Stimulated activated CD8-positive, alpha-beta memory T cell treated with anti-CD3 and anti-CD28 coated beads, Interleukin-2, amount 100 ng/mL, for 1 hour (primary cell): ENCODE measurements around the gene MRRF.

Experiments used
- DNase-seq, 2 donors: peaks; one replicate each; pipeline ENCODE4 v3.0.0-alpha.2; 2020; ENCODE audit warnings: low read depth in 2 of 2

Gene MRRF

DNA sequence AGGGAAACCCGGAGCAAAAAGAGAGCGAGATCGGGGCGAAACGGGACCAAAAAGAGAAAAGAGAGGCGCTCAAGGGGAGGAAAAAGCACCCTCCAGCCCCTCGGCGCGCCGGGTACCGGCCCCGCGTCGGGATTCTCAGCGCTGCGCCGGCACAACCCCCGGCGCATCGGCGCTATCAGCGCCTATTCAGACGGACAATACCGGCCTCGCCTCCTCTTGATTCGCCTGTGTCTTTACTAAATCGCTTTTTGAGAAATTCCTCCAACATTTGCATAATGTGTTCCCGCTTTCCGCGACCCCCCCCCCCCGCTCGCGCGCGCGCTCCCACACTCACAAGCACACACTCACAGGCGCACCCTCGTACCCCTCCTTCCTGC, 36.5 kb upstream of the MRRF start:
- no peak for DNase-seq

DNA sequence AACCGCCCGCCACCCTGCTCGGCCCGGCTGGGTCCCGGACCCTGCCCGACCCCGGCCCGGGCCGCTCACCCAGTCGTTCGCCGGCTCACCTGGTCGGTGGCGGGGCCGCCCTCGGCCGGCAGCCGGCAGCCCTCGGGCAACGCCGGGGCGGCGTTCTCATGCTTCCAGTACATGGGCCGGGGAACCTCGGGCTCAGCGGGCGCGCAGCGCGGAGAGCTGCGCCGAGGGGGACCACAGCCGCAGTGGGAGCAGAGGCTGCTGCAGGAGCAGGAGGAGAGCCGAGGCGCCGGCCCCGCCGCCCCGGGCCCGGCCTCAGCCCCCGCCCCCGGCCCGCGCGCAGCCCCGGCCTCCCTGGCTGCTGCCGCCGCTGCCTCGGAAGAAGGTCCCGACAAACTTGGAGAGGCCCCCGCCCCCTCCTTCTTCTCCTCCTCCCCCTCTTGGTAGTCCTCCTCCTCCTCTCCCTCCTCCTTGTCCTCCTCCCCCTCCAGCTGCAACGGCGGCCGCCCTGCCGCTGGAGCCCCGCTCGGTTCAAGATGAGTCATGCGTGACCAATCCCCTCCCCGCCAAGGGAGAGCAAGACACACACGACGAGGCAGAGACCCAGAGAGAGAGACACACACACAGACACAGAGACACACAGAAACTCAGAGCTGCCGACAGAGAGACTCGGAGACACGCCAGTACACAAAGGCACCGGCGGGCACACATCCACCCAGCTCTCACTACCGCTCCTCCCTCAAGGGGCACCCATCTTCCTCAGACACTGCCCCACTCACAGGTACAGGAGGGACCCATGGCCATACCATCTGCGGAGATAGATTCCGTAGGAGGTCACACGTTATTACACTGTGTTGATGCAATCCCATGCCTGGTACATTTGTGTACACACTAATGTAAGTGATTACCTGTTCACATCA, 35.9 kb upstream of the MRRF start, which contains the start of gene LHX6:
LHX6 (minus strand) TSS at position 390 of the 917 bp plus-strand sequence; CDS start at position 173, 217 bp downstream.
- DNase-seq, result no peak

DNA sequence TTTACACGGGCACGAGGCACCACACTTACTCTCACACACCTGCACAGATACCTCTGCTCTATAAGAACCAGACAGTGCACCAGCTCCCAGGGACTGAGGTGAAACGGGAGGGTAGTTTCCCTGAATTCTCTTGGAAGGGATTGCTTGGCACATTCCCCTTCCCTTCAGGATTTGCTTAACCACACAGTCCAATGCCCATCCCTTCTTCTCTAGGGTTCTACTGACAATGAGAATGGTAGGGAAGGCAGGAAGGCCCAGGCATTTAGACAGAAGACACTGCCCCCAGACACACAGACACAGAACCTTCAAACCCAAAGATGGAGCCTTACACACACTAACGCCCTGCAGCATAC, 35.2 kb upstream of the MRRF start:
- no peak for DNase-seq

DNA sequence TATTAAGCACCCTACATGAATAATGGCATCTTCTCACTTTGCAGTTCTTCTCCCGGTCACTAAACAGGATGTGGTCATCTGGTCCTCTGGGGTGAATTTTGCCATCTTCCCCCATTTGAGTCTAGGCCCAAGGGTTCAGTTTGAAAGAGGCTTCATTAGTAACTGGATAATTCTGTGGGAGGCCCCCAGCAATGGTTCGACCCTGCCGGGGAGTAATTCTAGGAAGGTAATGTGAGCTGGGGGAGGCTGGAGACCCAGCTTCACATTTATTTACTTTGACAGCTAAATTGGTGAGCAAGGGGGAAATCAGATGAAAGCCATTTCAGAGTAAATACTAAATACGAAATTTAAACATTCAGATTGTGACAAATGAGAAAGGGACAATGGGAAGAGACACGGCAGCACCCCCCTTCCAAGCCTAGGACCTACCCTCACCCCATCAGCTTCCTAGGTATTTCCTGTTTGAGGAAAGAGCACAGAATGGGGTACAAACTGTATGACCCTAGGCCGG, 31.8 kb upstream of the MRRF start:
- no peak for DNase-seq

DNA sequence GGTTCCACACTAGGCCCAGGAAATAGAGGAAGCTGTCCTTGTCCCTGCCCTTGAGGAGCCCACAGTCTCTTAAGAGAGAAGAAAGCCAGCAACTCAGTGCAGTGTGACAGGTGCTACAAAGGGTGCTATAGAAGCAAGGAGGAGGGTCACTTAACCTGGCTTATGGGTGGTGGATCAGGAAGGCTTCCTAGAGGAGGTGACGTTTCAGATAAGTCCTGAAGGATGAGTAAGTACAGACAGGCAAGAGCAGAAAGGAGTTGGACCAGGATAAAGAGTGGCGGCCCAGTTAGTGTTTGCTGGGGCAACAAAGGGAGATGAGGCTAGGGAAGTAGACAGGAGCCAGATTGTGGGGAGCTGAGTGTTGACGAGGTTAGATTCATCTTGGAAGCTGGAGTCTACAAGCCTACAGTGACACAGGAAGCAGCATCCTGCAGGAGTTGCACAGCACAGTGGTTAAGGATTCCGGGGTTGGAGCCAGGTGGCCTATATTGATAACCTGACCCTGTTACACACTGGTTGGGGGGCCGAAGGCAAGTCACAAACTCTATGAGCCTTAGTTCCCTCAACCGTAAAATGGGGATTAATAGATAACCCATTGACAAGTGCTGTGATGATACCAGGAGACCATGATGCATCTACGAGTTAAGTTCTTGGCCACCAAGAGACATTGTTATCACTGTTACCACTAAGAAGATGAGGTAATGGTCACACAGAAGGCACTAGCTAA, 30.5 kb upstream of the MRRF start:
- DNase-seq, result no peak

DNA sequence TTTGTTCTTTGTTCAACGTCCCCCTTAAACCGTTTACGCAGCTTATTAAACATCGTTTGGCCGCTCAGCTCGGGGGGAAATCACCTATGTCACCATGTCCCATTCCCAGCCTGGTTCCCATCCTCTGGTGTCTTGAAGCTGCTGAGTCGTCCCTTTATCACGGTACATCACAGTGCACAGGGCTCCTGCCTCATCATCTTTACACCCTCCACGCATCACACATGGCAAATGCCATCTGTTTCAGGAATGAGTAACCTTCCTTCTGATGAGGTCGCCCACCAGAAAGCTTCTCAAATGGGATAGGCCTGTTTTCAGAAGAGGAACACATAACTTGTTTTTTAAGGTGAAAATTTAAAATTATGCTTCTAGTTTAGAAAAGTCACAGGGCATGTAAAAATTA, 28.0 kb upstream of the MRRF start:
- no peak for DNase-seq

DNA sequence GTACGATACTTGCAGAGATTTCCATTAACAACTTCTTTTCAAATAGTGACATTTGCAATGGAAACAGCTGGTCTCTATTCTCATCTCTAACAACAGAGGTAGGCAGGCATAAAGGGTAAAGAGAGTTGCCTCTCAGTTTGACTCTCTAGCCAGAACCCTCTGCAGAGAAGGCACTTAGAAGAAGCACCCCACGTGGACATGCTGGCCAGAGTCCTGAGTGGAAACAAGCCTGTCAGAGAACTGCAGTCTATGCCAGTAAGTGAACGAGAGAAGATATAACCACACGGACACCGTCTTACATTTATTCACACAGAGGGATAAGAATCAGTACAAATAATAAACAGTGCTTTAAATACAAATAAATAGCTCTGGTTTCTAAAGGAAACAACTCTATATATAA, 25.0 kb upstream of the MRRF start:
- no peak for DNase-seq

DNA sequence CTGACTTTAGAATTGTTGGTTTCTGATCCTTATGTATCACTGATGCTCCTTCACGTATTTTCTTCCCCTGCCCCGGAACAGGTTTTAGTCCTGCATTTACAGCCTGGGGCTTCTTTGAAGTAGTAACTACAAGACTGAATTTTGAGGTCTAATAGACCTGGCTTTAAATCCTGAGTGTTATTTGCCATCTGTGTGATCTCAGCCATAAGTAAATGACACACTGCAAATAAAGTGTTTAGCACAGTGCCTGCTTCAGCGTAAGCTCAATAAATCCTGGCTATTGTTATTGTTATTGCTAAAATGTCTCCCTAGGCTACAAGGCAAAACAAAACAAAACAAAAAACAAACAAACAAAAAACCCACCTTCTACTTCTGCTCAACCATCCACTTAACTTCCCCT, 20.3 kb upstream of the MRRF start:
- no peak for DNase-seq

DNA sequence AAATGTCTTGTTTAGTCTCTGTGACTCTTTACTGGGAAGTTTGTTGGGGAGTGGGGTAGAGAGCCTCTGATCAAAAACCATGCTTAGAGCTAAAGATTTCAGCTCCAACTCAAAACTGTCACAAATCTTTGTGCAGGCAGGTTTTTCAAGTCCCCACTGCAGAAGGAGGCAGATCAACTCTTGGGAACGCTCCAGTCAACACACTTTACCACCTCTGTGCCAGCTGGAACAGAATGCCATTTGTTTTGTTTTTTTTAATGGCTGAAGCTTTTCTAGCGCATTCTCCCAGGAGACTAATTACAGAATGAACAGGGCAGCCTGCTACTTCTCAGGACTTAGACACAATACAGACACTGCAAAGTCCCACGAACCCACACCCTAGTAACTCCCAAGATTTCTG, 18.0 kb upstream of the MRRF start:
- no peak for DNase-seq

DNA sequence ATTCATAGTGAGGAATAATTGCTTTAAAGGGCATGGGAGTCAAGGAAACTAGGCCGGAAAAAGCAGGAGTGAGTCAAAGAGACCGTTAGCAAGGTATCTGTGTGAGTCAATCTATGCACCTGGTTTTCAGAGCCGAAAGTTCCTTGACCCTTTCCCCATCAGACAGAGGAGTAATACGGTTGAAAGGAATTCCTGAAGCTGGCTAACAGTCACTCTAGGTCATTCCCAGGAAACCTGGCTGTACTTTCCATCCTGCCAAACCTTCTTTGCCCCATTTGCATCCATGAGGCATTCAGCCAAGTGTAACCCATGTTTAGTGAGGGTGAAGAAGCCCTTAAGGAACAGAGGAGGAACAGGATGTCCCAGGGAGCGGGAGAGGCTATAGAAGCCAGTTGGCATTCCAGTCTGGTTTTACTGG, 16.2 kb upstream of the MRRF start:
- DNase-seq, result no peak

DNA sequence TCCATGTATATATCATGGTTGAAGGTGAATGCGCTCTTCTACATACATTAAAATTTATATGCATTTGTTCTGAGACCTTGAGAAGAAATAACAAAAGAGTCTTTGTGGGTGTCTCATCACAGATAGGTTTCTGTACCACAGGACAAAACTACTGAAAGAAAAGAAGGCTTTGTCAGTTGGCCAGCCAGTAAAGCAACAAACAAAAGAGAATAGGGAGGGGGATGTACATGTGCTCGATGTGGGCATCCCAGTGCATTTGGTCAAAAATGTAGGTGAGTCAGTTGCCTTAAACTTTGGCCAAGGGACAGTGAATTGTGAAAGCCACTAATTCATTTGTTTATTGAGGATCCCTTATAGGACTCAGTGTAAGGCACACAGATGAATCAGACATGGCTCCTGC, 13.3 kb upstream of the MRRF start:
- DNase-seq, result no peak

DNA sequence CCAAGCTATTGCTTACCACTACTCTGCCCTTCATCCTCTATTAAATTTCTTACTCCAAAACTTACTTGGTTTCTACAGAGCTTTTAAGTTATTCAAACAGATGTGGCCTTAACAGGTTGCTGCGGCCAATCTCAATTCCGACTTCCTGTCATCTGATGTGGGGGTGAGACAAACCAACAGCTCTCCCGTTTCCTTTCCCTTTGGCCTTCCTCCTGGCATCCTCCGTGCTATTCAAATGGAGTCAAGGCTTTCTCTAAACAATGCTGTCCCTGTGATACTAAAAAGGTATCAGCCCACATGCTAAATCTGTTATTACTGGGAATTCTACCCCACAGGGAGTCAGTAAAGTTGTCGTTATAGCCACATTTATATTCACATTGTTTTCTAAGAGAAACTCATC, 11.9 kb upstream of the MRRF start:
- no peak for DNase-seq

DNA sequence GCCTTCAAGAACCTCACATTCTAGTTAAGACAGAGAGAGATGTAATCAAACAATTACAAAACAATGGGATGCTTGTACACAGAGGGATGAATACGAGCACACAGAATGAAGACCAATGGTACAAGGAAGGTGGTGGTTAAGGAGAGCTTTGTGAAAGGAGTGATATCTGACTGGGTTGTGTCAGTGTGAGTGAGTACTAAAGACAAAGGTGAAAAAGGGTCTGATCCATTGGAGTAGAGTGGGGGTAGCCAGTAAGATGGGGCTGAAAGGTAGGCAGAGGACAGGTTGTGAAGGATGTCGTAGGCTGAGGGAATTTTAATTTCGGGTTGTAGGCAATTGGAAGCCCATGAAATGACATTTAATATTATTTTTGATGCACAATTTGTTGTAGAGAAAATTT, 9.9 kb upstream of the MRRF start:
- no peak for DNase-seq

DNA sequence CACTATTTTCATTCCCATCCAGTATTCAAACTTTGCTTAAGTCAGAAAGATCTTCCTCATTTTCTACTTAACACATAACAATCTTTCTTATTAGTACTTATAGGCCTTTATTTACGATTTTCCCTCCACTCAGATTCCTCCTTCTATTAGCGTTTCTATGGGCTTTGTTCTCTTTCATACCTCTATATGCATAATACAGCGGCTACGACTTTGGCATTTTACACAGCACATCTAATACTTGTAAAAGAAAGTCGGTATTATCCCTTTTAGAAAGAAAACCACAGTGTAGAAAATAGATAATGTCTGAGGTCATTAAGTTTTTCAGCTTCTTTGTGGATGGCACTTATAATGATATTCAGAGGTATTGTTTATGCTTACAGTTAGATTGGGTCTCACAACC, 8.5 kb upstream of the MRRF start:
- no peak for DNase-seq

DNA sequence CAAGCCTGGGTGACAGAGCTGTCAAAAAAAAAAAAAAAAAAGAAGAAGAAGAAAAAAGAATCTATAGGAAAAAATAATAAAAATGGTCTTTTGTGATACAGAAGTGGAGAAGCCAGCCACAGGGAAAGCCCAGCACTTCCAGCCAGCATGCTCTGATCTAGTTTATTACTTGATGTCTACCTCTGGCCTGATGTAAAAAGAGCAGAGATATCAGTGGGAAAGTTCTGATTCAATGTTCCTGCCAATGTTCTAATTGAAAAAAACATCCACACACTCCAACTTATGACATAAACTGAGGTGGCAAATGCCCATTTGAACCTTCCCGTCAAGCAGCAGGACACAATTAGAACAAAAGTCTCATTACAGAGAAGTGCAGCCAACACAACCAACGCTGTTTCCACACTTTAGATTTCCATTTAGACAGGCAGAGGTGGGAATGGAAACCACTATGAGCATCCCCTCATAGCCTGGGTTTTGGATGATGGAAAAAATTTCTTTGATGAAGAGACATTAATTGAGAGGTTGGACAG, 5.7 kb upstream of the MRRF start:
- DNase-seq, result no peak

DNA sequence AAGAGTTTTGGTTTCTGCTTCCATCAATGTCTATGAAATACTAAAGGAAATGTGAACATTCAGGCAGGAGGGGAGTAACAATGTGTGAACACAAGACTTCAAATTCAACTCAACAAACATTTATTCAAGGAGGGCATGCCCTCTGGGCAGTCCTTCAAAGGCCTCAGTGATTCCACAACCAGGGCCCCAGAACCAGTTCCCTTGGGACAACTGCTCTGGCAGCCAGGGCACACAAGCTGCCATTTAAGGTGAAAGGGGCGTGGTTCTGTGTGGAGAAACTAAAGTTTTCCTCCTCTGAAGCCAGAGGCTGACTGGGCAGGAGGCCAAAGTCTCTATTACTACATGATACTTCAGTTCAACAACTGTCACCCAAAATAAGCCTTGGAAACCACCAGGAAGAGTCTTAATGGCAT, 3.2 kb upstream of the MRRF start:
- no peak for DNase-seq

DNA sequence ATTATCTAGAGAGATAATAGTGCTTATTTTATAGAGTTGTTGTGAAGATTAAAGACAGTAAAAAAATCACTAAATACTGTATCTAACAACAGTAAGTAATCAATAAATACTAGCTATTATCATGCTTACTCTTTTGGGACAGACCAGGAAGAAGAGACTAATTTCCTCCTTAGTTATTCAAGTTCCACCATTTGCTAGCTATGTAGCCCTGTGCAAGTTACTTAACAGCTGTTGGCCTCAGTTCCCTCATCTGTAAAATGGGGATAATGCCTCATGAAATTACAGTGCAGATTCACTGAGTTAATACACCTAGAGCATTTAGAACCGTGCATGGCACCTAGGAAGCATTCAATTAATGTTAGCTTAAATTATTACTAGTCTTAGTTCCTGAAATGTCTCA, 2.6 kb upstream of the MRRF start:
- no peak for DNase-seq

DNA sequence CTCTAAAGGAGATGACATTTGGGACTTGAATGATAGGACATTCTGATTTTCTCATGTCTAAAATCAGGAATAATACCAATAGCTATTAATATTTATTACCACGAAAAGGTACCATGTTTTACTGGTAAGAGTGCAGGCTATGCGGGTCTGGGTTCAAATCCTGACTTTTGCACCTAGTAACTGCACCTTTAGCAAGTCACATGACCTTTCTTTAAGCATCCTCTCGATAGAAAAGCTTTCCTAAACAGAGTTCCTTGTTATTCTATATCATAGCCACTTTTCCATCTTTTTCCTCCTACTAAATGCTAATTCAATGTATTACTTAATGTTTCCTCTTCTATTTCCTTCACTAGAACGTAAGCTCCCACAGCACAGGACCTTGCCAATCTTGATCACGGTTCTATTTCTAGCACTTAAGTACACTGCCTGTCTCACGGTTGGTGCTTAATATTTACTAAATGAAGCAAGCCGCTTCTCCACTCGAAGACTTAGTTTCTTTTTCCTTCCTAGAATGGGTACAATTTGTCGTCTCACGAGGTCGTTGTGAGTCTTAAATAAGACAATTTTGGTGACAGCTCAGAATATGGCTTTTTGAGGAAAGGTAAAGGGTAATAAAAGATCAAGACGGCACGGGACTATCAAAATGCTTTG, 858 bp upstream of the MRRF start:
- no peak for DNase-seq

DNA sequence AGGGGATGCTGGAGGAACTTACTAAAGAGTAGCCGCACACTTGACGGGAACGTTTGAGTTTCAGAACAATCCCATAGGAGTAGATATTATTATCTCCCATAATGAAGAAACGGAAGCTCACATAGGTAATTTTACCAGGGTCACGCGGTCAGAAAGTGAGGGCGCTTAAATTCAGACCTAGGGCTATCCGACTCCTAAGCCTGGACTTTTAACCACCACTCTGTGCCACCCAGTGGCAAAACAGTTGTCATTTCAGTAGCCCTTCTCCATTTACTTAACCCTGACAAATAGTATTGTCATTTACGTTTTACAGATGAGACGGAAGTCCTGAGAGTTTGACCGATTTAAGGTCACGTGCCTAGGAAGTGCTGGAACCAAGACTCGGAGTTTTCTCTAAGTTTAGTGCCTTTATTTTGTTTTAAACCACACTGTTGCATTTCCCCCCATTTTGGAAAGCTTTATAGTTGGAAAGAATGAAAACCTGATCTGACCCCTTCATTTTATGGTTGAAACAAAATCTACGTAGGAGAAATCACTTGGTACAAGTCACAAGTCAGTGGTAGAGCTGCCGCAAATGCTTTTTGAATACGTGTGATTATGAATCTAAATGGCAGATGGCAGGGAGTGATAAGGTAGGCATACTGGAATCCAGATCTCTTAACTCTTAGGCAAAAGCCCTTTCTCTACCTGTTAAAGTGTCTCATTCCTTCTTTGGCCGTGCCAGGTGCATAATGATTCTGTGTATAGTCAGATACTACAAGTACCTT, 650 bp downstream of the MRRF start:
- no peak for DNase-seq

DNA sequence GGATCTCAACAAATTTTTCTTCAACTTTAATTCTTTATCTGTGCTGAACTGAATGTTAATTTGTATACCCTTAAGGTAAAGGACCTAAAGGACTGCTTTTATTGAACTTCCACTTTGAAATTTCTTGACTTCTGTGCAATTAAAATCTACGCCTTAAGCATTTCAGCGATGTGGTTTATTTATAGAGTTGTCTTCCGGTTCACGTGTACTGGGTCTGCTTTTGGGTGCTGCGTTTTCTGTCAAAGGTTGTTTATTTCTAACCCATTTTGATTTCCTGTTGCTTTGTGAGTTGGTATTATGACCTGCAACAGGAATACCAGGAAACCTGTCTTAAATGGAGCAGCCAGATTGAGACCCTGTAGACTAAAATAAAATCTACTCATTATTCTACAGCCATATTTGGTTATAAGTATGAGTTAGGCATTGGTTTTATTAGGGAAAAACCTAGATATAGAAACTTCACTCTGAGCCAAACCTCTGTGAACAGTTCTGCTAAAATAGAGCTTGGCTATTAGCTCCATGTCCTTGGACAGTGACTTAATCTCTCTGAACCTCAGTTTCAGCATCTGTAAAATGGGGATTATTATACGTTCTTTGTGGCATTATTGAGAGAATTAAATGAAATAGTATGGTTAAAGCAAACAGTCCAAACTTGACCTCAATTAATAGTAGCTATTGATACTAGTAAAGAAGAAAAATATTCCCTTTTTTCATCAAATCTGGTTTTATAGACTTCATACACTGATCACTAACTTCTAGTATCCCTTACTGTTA, 3.5 kb downstream of the MRRF start:
- no peak for DNase-seq

DNA sequence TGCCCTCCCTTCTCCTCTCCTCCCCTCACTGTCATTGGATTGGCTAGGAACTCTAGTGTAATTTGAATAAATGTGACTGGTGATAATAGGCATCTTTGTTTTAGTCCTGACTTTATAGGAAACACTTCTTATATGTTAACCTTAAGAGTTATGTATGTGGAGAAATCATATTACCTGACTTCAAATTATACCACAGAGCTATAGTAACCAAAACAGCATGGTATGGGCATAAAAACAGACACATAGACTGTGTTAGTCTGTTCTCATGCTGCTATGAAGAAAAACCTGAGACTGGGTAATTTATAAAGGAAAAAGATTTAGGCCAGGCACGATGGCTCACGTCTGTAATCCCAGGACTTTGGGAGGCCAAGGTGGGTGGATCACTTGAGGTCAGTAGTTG, 9.4 kb downstream of the MRRF start:
- no peak for DNase-seq
